ENCODE data around the gene TJP1. TPM values are rescaled to one million over a fixed set of nuclear protein-coding genes. Genes with fewer than 3 reads are reported as not detected.

TJP1 gene
- total RNA-seq, 1 experiment from 2014 or later: 140 TPM

DNA sequence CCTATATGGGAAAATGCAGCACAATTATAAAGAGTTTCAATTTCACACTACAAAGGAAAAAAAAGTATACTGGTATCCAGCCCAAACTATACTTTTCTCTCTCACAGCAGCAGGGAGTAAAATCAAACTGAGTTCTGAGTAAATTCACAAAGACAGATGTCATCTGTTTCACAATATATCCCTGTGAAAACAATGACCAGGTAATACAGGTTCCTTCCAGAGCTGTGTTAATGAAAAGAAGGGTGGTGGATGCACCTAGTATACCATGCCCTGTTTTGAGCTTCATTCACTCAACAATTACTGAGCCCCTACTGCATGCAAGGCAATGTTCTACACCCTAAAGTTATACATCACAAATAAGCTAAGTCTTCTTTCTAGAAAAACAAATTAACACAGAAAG is 108.5 kb downstream of the TJP1 start:
- no peak overlapping the region for H3K23ac ChIP-seq (ENCODE audit: insufficient read length, low read depth, low read length)
- no peaks in the 10 kb centered on the region for H4K20me1 ChIP-seq (ENCODE audit: control insufficient read depth, insufficient read depth, insufficient read length)
- H2AFZ ChIP-seq (ENCODE audit: low read length): no peak overlapping the region
- no peak overlapping the region for H4K91ac ChIP-seq (ENCODE audit: insufficient read length, low read depth, low read length)
- H4K5ac ChIP-seq (ENCODE audit: insufficient read length, low read depth, low read length): no peak overlapping the region
- H3K4me1 ChIP-seq (ENCODE audit: insufficient read depth, low read length): no peaks in the 10 kb centered on the region
- Mint-ChIP-seq H3K36me3 (ENCODE audit: insufficient read depth in 1 of 3, low read depth in 3 of 3) (peaks cover 28 to 90% (median 77%) of the 10 kb centered on the region in 3 experiments), H3K9me3 (no peaks in the 10 kb centered on the region), H3K27ac (no peak overlapping the region), H3K27me3 (ENCODE audit: low read depth) (no peaks in the 10 kb centered on the region), H3K4me1 (no peaks in the 10 kb centered on the region), H3K4me3 (no peak overlapping the region)
- no peak overlapping the region for H3K56ac ChIP-seq (ENCODE audit: insufficient read length, low read depth, low read length)
- TF ChIP-seq, protein P1, sequence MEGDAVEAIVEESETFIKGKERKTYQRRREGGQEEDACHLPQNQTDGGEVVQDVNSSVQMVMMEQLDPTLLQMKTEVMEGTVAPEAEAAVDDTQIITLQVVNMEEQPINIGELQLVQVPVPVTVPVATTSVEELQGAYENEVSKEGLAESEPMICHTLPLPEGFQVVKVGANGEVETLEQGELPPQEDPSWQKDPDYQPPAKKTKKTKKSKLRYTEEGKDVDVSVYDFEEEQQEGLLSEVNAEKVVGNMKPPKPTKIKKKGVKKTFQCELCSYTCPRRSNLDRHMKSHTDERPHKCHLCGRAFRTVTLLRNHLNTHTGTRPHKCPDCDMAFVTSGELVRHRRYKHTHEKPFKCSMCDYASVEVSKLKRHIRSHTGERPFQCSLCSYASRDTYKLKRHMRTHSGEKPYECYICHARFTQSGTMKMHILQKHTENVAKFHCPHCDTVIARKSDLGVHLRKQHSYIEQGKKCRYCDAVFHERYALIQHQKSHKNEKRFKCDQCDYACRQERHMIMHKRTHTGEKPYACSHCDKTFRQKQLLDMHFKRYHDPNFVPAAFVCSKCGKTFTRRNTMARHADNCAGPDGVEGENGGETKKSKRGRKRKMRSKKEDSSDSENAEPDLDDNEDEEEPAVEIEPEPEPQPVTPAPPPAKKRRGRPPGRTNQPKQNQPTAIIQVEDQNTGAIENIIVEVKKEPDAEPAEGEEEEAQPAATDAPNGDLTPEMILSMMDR (conservative IDR thresholded peaks at IDR 0.05): no peak
- H4K8ac ChIP-seq (replicated peaks; ENCODE audit: insufficient read length, low read depth, low read length): no peak overlapping the region
- no peak overlapping the region for H3K18ac ChIP-seq (ENCODE audit: insufficient read length, low read depth, low read length)
- no peaks in the 10 kb centered on the region for H3K23me2 ChIP-seq (ENCODE audit: insufficient read length, low read depth, low read length, poor library complexity, severe bottlenecking)
- H3K4ac ChIP-seq (ENCODE audit: low read depth, low read length): no peak overlapping the region
- H2BK120ac ChIP-seq (ENCODE audit: low read depth, low read length, poor library complexity, severe bottlenecking): no peak overlapping the region
- H3K4me2 ChIP-seq (ENCODE audit: insufficient read depth, insufficient read length, low read length): no peak overlapping the region
- H2BK12ac ChIP-seq (ENCODE audit: insufficient read length, low read depth, low read length): no peak overlapping the region
- no peak overlapping the region for H3K14ac ChIP-seq (ENCODE audit: insufficient read depth, low read length)
- no peak overlapping the region for H3K27ac ChIP-seq (ENCODE audit: insufficient read length, low read depth, low read length)
- no peak overlapping the region for H2BK5ac ChIP-seq (ENCODE audit: insufficient read length, low read length)
- no peak overlapping the region for H2AK5ac ChIP-seq (ENCODE audit: insufficient read length, low read length)
- H3K79me1 ChIP-seq (ENCODE audit: insufficient read depth, low read depth, low read length, poor library complexity, severe bottlenecking): no peaks in the 10 kb centered on the region
- H3K9ac ChIP-seq (ENCODE audit: extremely low read depth, insufficient read length, low read length): no peak overlapping the region
- no peaks in the 10 kb centered on the region for H3K27me3 ChIP-seq (ENCODE audit: insufficient read depth, low read length)
- H3K79me2 ChIP-seq (ENCODE audit: insufficient read depth, low read length): no peaks in the 10 kb centered on the region
- no peak overlapping the region for H2BK20ac ChIP-seq (ENCODE audit: low read depth, low read length, poor library complexity, severe bottlenecking)
- DNase-seq: no peak
- H2BK15ac ChIP-seq (ENCODE audit: low read depth, low read length): no peak overlapping the region
- no peak overlapping the region for H3T11ph ChIP-seq (ENCODE audit: low read length)
- H3K9me3 ChIP-seq (ENCODE audit: control insufficient read depth, low read depth, low read length): no peaks in the 10 kb centered on the region
